ENCODE data around the gene HPSE2. TPM values are rescaled to one million over a fixed set of nuclear protein-coding genes. Genes with fewer than 3 reads are reported as not detected.

HPSE2 gene
- total RNA-seq = 1 to 10 TPM; 2.4 to 7.3 TPM

DNA sequence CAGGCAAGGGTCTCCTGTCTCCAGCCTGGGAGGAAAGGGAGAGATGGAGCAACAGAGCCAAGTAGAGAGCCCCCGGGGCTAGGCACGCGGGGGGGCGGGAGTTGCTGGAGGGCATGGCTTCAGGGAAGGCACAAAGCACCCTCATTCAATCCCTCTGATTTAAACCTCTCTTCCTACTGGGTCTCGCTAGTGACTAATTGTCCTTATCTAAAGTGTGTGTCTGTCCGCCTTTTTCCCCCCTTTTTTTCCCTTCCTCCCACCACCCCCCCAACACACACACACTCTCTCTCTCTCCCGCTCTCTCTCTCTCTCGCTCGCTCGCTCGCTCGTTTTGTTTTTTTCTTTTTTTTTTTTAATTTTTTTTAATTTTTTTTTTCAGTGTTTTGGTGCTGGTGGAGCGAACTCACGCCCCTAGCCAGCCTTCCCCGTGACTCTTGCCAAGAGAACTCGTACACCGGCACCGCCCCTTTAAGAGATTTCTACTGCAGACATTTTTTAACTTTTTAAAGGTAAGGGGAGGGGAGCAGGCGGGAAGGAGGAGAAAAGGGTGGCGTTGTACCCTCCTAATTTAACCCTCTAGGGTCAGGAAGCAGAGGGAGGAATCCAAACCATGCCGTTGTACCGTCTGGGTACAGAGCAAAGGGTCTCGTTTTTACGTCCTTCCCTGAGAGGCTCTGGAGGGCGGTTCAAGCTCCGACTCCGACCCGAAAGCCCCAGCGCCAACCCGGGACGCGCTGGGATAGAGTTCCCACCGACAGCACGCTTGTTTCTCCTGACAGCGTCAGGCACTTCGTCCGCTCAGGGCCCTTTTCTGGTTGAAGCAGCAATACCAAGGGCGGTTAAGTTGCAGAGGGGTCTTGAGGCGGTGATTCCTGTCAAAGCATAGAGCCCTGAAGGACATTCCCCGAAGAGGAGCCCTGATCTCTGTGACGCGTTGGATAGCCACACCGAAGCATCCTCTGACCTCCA is at the start of gene HPSE2:
TSS of gene HPSE2 (minus strand) at position 195 of the 969 bp plus-strand sequence.

DNA sequence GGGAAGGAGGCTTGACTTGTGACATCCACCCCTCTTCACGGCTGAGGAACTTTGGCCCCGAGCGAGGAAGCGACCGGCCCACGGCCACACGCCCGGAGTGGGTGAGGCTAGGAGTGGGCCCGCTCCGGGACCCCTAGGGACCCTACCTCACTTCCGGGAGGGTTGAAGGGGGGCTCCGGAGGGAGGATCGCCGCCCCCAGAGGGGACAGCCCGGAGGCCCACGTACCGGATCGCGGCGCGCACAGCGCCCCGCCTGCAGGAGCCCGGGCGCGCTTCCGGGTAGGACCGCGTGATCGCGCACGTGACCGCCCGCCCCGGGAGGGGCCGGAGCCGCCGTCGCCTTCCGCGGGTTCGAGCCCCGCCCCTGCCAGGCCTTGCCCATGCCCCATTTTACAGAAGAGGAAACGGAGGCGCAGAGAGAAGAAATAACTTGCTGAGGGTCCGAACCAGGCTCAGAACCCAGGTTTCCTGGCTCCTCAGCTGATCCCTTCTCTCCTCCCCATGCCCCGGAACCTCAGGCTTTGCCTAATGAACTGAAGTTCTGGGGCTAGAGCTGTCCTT is 788.9 kb downstream of the HPSE2 start, which contains the start of gene HPS1:
TSS of gene HPS1 (minus strand) at position 275 of the 561 bp plus-strand sequence. CDS start 3,695 bp downstream, outside the sequence.

DNA sequence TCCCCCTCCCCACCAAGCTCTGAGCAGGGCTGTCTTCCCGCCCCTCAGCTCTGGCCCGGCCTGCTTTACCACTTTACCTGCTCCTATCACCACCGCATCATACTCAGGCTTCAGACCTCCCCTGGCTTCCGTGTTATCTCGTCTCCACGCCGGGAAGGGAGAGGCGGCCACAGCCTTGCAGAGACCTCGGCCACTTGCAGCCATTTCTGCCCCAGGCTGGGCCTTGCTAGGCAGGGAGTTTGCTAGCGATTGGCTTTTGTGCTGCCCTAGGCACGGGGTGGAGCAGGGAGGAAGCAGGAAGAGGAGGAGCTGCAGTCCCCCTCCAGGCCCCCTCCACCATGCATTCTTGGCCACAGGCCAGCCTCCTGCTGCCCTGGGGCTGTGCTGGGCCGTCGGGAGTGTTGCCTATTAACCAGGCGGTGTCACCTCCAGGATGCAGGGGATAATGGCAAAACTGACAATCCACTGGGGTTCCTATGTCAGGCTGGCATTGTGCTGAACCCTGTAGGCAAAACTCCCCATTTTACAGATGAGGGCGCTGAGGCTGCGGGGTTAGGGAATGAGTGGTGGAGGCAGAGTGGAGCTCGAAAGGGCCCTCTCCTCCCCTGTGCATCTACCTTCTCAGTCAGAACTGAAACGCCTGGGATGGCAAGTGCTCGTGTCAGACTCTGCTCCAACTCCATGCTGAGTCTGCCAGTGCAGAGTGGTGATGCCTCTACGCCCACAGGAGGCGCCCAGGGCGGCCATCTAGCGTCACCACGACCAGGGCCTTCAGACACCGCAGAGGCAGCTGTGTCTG is 820.5 kb downstream of the HPSE2 start, which contains the start of gene PYROXD2:
TSS of gene PYROXD2 (minus strand) at position 251 of the 799 bp plus-strand sequence. CDS start at position 204, 47 bp downstream.

Small RNA genes within 50 kb of the gene (small RNA-seq; reads per million reads assigned to genes)
- gene MIR4685 (0 to 0.21 reads per million in 2 donors), gene MIR6507 (0.30 to 0.41 reads per million in 2 donors)

Other genes with a start within 250 kb of the HPSE2 start
- gene CNNM1, start 93.5 kb upstream of the HPSE2 start, total RNA-seq = 1 to 10 TPM; 2.4 to 5.3 TPM
- 10 to 100 TPM; 27.9 to 33.6 TPM for gene GOT1, start 194.8 kb upstream of the HPSE2 start, total RNA-seq

Measured in melanocyte of skin (primary cell).